HL-60 (cell line): Measurements from ENCODE around the gene AKAP7.

Experiments used
- POLR2AphosphoS5 ChIP-seq: IDR thresholded peaks from 2 replicates; pipeline ENCODE4 v1.6.1; 2012; ENCODE audit warnings: low read depth
- TF ChIP-seq, protein P1 (sequence below): IDR thresholded peaks from one replicate; pipeline ENCODE4 v1.5.1; 2011; ENCODE audit warnings: low read length, control low read depth, inconsistent platforms; ENCODE audit not compliant: insufficient read depth
- TF ChIP-seq, protein P2 (sequence below): IDR thresholded peaks from 2 replicates; pipeline ENCODE4 v1.6.1; 2012; ENCODE audit warnings: low read depth; ENCODE audit not compliant: insufficient replicate concordance

DNA sequence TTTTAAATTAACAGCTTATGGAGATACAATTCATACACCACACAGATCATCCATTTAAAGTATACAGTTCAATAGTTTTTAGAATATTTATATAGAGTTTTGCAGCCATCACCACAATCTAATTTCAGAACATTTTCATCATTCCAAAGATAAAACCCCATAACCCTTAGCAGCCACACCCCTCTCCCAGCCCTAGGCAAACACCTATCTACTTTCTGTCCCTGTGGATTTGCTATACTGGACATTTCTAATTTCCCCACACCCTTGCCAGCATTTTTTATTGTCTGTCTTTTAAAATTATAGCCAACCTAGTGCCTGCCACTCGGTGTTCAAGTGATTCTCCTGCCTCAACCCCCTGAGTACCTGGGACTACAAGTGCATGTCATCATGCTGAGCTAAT lies 23.0 kb upstream of the AKAP7 start:
- TF ChIP-seq POLR2AphosphoS5 = no peak
- TF ChIP-seq, protein P1, sequence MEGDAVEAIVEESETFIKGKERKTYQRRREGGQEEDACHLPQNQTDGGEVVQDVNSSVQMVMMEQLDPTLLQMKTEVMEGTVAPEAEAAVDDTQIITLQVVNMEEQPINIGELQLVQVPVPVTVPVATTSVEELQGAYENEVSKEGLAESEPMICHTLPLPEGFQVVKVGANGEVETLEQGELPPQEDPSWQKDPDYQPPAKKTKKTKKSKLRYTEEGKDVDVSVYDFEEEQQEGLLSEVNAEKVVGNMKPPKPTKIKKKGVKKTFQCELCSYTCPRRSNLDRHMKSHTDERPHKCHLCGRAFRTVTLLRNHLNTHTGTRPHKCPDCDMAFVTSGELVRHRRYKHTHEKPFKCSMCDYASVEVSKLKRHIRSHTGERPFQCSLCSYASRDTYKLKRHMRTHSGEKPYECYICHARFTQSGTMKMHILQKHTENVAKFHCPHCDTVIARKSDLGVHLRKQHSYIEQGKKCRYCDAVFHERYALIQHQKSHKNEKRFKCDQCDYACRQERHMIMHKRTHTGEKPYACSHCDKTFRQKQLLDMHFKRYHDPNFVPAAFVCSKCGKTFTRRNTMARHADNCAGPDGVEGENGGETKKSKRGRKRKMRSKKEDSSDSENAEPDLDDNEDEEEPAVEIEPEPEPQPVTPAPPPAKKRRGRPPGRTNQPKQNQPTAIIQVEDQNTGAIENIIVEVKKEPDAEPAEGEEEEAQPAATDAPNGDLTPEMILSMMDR = no peak
- TF ChIP-seq, protein P2, sequence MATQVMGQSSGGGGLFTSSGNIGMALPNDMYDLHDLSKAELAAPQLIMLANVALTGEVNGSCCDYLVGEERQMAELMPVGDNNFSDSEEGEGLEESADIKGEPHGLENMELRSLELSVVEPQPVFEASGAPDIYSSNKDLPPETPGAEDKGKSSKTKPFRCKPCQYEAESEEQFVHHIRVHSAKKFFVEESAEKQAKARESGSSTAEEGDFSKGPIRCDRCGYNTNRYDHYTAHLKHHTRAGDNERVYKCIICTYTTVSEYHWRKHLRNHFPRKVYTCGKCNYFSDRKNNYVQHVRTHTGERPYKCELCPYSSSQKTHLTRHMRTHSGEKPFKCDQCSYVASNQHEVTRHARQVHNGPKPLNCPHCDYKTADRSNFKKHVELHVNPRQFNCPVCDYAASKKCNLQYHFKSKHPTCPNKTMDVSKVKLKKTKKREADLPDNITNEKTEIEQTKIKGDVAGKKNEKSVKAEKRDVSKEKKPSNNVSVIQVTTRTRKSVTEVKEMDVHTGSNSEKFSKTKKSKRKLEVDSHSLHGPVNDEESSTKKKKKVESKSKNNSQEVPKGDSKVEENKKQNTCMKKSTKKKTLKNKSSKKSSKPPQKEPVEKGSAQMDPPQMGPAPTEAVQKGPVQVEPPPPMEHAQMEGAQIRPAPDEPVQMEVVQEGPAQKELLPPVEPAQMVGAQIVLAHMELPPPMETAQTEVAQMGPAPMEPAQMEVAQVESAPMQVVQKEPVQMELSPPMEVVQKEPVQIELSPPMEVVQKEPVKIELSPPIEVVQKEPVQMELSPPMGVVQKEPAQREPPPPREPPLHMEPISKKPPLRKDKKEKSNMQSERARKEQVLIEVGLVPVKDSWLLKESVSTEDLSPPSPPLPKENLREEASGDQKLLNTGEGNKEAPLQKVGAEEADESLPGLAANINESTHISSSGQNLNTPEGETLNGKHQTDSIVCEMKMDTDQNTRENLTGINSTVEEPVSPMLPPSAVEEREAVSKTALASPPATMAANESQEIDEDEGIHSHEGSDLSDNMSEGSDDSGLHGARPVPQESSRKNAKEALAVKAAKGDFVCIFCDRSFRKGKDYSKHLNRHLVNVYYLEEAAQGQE = no peak
